Dendritic cell treated with granulocyte-macrophage colony-stimulating factor and Interleukin-4, amounts not matched to agents 40 ng/mL and 50 ng/mL, for 4 days (primary cell): ENCODE results near the gene PAX5.
A peak's percentile ranks its signal among the peaks of the same experiment; 100 is the strongest.

Source experiments
- H3K27ac Mint-ChIP-seq: one replicate; pipeline ENCODE4 v1.8.0; 2022; ENCODE audit warnings: mild to moderate bottlenecking, mixed read lengths
- H3K27me3 Mint-ChIP-seq: one replicate; pipeline ENCODE4 v1.8.0; 2022; ENCODE audit warnings: mild to moderate bottlenecking, mixed read lengths
- H3K36me3 Mint-ChIP-seq: one replicate; pipeline ENCODE4 v1.8.0; 2022; ENCODE audit warnings: low read depth, mixed read lengths
- H3K4me1 Mint-ChIP-seq: one replicate; pipeline ENCODE4 v1.8.0; 2022; ENCODE audit warnings: low read depth, mixed read lengths
- H3K4me3 Mint-ChIP-seq: one replicate; pipeline ENCODE4 v1.8.0; 2022; ENCODE audit warnings: mild to moderate bottlenecking, moderate library complexity, mixed read lengths
- H3K9me3 Mint-ChIP-seq: one replicate; pipeline ENCODE4 v1.8.0; 2022; ENCODE audit warnings: mixed read lengths
- intact Hi-C: fragments of 100-400 bp; cut with micrococcal nuclease; formaldehyde crosslinking; loops from one replicate; pipeline ENCODE4 v1.15.0; 2022

Gene PAX5

DNA sequence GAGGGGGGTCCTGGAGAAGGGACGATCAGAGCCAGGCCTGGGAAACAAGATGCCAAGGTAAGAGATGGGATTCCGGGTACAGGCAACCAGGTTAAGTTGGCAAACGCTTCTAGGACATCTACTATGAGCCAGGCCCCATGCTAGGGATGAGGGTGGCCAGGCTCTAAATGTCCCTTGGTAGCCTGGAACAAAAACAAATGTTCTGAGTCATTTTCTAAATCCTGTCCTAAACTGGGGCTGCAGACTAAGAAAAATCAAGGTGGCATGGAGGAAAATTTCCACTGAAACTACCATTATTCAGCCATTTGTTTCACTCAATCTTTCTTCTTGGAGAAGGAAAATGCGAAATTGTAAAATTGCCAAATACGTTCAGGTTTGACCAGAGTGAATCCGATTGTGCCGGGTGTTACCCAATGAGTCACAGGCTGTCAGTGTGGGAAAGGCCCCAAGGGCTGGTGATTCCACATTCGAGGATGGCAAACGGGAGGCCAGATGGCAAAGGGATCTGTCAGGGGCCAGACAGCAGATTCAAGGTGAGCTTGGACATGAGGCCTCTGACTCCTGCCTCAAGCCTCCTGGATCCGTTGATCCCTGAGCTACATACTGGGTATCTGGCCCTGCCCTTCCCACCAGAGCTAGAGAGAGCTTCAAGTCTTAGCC is 57.6 kb downstream of the PAX5 start:
- intact Hi-C loops, result no loop called here
- no peak overlapping the region for H3K4me3 Mint-ChIP-seq
- no peaks in the 10 kb centered on the region for H3K36me3 Mint-ChIP-seq
- H3K9me3 Mint-ChIP-seq, result no peaks in the 10 kb centered on the region
- no peaks in the 10 kb centered on the region for H3K4me1 Mint-ChIP-seq
- no peak overlapping the region for H3K27ac Mint-ChIP-seq
- peaks cover 25% of the 10 kb centered on the region for H3K27me3 Mint-ChIP-seq

DNA sequence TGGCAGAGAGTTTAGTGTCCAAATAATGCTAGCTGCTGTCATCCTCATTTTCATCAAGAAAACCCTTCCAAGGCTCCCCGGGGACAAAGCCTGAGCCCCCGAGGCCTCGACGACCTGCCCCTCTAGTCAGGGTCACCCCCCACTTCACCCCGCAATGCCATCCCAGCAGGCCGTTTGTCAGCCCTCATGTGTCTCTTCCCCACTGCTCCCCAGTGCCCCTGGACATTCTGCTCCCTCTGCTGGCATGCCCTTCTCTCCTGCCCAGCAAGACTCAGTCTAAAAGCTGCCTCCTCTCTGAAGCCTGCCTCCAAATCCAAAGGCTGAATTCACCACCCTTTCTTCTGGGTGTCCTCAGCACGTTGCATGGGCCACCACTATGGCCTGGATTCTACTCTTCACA is 59.3 kb downstream of the PAX5 start:
- Mint-ChIP-seq H3K4me3 (no peak overlapping the region), H3K4me1 (no peaks in the 10 kb centered on the region), H3K9me3 (no peaks in the 10 kb centered on the region), H3K36me3 (no peaks in the 10 kb centered on the region), H3K27ac (no peak overlapping the region), H3K27me3 (peaks cover 15% of the 10 kb centered on the region)
- intact Hi-C loops, result no loop called here

DNA sequence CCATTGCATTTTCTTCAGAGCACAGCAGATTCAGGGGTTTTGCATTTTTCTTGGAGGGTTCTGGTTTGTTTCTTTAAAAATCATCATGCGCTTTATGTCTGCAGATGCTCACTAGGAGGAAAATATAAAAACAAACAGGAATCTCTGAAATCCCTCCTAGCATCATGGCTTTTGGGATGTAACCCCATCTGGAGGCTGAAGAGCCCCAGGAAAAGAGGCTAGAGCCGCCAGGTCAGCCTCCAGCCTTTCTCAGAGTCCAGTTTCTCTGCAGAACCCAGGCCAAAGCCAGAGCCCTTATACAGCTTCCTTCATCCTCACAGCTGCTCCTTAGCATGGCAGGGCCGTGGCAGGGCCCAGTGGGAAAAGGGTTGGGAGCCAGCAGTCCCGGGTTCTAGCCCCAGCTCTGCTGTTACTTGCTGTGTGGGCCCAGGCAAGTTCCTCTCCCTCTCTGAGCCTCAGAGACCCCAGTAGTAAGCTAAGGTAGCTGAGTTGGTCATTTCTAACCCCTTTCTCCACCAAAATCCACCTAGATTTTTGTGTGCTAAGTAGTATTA is 62.1 kb downstream of the PAX5 start:
- Mint-ChIP-seq H3K9me3 (no peaks in the 10 kb centered on the region), H3K36me3 (no peaks in the 10 kb centered on the region), H3K4me1 (no peaks in the 10 kb centered on the region), H3K27me3 (peaks cover 7% of the 10 kb centered on the region), H3K27ac (no peak overlapping the region), H3K4me3 (no peak overlapping the region)
- intact Hi-C loops, result no loop called here

DNA sequence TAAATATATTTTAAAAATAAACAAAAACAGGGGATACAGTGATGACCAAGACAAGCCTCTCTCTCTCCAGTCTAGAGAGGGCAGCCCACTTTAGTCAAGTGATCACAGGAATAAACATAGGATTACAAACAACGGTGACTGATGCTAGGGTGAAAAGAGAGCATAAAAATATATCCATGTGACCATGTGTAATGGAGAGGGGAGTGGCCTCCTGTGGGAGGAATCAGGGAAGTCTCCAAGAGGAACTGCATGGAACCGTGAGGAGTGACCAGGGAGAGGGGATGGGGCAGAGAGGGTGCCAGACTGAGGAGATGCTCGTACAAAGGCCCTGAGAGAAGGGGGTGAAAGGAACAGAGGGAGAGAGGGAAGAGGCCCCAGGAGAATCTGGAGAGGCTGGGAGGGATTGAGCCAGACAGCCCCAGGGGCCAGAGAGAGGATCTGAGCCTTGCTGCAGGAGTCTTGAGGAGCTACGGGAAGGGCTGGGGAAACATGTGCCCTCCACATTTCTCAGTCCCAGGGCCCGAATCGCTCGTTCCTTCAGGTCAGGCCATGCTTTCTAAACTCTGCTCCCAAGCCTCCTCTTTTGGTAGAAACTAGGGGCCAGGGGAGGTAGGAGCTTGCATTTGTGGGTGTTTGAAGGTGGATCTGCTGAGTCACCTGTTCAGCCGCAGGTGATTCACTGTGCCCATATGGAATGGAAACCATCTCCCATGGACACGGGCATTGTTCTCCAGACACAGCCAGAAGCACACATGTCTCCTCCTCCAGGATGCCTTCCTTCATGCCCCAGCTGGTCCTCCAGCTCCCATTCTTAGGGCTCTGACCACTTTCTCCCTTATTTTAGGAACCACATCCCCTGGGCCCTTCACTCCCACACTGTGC is 63.8 kb downstream of the PAX5 start:
- no peak overlapping the region for H3K4me3 Mint-ChIP-seq
- no peaks in the 10 kb centered on the region for H3K4me1 Mint-ChIP-seq
- intact Hi-C loops, result no loop called here
- no peaks in the 10 kb centered on the region for H3K36me3 Mint-ChIP-seq
- no peaks in the 10 kb centered on the region for H3K9me3 Mint-ChIP-seq
- H3K27me3 Mint-ChIP-seq, result peaks cover 7% of the 10 kb centered on the region
- no peak overlapping the region for H3K27ac Mint-ChIP-seq

DNA sequence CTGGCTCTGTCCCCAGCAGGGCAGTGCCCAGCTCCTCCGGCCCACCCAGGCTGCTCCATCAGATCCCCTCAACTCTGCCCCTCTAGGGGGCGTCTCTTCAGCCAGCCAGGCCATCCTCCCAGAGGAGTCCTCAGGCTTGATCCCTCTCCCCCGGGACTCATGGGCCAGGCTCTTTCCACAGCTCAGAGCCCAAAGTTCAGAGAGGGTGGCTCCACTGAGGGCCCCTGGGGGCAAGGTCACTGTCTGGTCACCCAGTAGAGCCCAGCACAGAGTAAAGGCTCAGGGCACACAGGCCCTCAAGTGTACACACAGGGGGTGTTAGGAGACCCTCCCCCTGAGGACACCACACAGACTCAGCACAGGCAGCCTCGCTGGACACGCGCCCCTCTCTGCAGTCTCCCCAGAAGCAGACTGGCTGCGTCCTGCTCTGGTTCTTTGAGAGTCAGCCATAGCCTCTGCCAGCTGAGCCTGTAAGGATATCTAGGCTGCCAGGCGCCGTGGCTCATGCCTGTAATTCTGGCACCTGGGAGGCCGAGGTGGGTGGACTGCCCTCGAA is 64.8 kb downstream of the PAX5 start:
- no peak overlapping the region for H3K4me3 Mint-ChIP-seq
- H3K27ac Mint-ChIP-seq, result no peak overlapping the region
- no peaks in the 10 kb centered on the region for H3K4me1 Mint-ChIP-seq
- no peaks in the 10 kb centered on the region for H3K36me3 Mint-ChIP-seq
- no peaks in the 10 kb centered on the region for H3K9me3 Mint-ChIP-seq
- intact Hi-C loops, result no loop called here
- peaks cover 3% of the 10 kb centered on the region for H3K27me3 Mint-ChIP-seq

GRCh38 chr9:36968574-36969215 is 65.4 kb downstream of the PAX5 start:
- Mint-ChIP-seq H3K36me3 (no peaks in the 10 kb centered on the region), H3K27ac (no peak overlapping the region), H3K9me3 (no peaks in the 10 kb centered on the region), H3K27me3 (peaks cover 3% of the 10 kb centered on the region), H3K4me3 (no peak overlapping the region), H3K4me1 (no peaks in the 10 kb centered on the region)
- intact Hi-C loops, result no loop called here

DNA sequence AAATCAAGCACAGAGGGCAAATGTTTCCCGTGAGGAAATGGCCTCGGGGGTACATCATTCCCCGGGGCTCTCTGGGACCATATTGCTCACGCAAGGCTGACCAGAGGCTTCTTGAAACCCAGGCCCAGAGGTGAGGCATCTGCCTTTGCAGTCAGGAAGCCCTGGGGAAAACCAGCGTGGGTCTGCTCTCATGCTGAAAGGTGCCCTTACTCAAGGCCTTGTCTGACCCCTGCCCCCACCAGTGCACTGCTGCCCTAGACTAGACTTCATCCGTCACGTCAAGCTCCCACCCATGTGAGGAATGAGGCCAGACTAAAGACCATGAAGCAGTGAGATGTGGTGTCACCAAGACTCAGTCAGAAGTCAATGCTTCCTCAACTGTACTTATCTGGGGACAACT is 66.1 kb downstream of the PAX5 start:
- no peaks in the 10 kb centered on the region for H3K4me1 Mint-ChIP-seq
- H3K4me3 Mint-ChIP-seq, result no peak overlapping the region
- no peaks in the 10 kb centered on the region for H3K36me3 Mint-ChIP-seq
- H3K27me3 Mint-ChIP-seq, result peaks cover 3% of the 10 kb centered on the region
- H3K9me3 Mint-ChIP-seq, result no peaks in the 10 kb centered on the region
- intact Hi-C loops, result no loop called here
- no peak overlapping the region for H3K27ac Mint-ChIP-seq

DNA sequence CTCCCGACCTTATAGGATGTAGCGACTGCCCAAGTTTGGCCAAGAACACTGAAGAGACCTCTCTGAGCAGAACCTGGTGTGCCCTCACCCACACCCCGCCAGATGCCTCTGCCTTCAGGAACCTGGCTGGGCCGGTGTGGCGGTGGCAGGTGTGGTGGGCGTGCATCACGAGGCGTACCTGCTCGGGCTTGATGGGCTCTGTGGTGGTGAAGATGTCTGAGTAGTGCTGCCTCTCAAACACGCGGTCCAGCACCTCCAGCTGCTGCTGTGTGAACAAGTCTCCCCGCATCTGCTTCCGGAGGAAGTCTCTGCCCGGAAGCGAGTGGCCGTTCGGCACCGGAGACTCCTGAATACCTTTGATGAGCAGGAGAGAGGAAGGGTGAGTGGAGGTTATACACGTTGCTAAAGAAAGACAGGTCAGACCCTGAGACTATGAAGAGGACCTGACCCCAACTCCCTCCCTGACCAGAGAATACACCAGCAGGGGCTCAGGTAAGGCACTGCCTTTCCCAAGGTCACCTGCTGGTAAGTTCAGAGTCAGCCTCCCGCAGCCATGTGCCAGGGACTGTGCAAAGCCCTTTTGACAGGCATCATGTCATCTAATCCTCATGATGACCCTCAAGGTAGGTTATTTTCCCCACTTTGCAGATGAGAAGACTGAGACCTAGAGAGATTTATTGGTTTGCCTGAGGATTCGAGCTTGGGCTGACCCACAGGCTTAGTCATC is 67.5 kb downstream of the PAX5 start:
- Mint-ChIP-seq H3K9me3 (no peaks in the 10 kb centered on the region), H3K27me3 (peaks cover 5% of the 10 kb centered on the region), H3K27ac (no peak overlapping the region), H3K36me3 (no peaks in the 10 kb centered on the region), H3K4me1 (no peaks in the 10 kb centered on the region), H3K4me3 (no peak overlapping the region)
- intact Hi-C loops, result no loop called here

DNA sequence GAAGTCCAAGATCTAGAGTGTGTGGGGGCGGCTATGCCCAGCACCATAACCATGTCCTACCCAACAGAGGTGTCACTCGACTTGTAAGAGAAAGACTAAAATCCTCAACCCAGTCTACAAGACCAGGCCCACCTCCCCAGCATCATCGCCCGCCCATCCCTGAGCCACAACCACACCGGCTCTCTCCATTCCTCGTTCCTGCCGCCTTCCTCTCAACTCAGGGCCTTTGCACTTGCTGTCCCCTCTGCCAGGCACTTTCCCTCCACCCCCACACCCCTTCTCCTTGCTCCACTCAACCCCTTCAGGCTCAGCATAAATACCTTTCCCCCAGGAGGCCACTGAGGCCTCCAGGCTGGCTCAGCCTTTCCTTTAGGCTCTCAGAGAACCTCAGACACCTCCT is 69.3 kb downstream of the PAX5 start:
- no peaks in the 10 kb centered on the region for H3K9me3 Mint-ChIP-seq

GRCh38 chr9:36963346-36963745 is 70.7 kb downstream of the PAX5 start:
- Mint-ChIP-seq H3K36me3 (no peaks in the 10 kb centered on the region), H3K27me3 (peaks cover 15% of the 10 kb centered on the region), H3K9me3 (no peaks in the 10 kb centered on the region), H3K4me1 (no peaks in the 10 kb centered on the region), H3K27ac (no peak overlapping the region), H3K4me3 (no peak overlapping the region)
- intact Hi-C loops, result no loop called here

More for the DNA sequence above, 69.3 kb downstream of the PAX5 start:
- intact Hi-C loops, result no loop called here
- Mint-ChIP-seq H3K27me3 (peaks cover 10% of the 10 kb centered on the region), H3K36me3 (no peaks in the 10 kb centered on the region), H3K27ac (no peak overlapping the region), H3K4me3 (no peak overlapping the region), H3K4me1 (no peaks in the 10 kb centered on the region)

DNA sequence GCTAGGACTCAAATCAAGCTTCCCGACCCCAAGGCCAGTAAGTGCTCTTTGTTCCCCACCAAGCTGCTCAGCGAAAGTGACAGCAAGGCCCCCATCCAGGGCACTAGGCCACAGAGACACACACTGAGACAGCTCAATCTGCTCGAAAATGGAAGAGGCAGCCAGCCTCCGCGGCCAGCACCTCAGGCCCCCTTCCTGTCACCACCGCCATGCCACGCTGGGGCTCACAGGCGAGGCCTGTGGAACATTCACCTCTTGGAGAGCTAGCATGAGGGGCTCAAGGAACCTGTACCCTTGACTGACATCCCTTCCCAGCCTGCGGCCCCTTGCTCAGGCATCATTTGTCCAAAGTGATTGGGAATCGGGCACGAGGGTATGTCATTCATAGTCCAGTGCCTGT is 71.4 kb downstream of the PAX5 start:
- intact Hi-C loops, result no loop called here
- Mint-ChIP-seq H3K36me3 (no peaks in the 10 kb centered on the region), H3K4me3 (no peak overlapping the region), H3K9me3 (no peaks in the 10 kb centered on the region), H3K27me3 (peaks cover 18% of the 10 kb centered on the region), H3K27ac (no peak overlapping the region), H3K4me1 (no peaks in the 10 kb centered on the region)

GRCh38 chr9:36961561-36962325 is 72.3 kb downstream of the PAX5 start:
- H3K36me3 Mint-ChIP-seq, result no peaks in the 10 kb centered on the region
- H3K9me3 Mint-ChIP-seq, result no peaks in the 10 kb centered on the region
- H3K4me3 Mint-ChIP-seq, result peak overlapping the region; percentile 37
- H3K4me1 Mint-ChIP-seq, result no peaks in the 10 kb centered on the region
- H3K27ac Mint-ChIP-seq, result no peak overlapping the region
- intact Hi-C loops, result no loop called here
- H3K27me3 Mint-ChIP-seq, result peaks cover 23% of the 10 kb centered on the region

DNA sequence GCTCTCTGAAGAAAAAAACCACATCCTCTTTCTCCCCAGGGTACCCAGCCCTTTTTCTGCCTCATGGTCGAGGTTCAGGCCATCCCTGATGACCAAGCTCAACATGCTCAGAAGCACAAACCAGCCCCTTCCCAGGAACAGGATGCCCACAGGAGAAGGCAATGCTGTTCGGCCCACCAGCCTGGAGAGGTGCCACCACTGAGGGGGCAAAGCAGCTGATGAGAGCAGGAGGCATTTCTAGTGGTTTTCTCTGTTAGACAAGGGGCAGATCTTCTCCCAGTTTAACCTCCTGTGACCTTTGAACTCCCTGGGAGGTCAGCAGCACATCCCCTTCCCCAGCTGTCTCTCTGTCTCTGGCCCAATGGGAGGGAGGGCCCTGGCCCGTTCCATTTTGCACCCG is 73.0 kb downstream of the PAX5 start:
- H3K36me3 Mint-ChIP-seq, result no peaks in the 10 kb centered on the region

More for the DNA sequence above, 73.0 kb downstream of the PAX5 start:
- H3K9me3 Mint-ChIP-seq, result no peaks in the 10 kb centered on the region
- intact Hi-C loops, result no loop called here
- H3K27ac Mint-ChIP-seq, result no peak overlapping the region
- H3K4me1 Mint-ChIP-seq, result no peaks in the 10 kb centered on the region
- no peak overlapping the region for H3K4me3 Mint-ChIP-seq
- H3K27me3 Mint-ChIP-seq, result peaks cover 22% of the 10 kb centered on the region
